CD1c-positive myeloid dendritic cell (primary cell): Measurements from ENCODE around the gene SMIM36.
"Not testable (repeated sequence)": the region's sequence is repeated elsewhere in the genome, so short reads cannot be mapped to it uniquely, and the experiment has no call there.

ENCODE experiments used
- DNase-seq: peaks from one replicate; pipeline ENCODE4 v3.0.0-alpha.2; 2016; ENCODE audit errors: extremely low spot score

SMIM36 gene

DNA sequence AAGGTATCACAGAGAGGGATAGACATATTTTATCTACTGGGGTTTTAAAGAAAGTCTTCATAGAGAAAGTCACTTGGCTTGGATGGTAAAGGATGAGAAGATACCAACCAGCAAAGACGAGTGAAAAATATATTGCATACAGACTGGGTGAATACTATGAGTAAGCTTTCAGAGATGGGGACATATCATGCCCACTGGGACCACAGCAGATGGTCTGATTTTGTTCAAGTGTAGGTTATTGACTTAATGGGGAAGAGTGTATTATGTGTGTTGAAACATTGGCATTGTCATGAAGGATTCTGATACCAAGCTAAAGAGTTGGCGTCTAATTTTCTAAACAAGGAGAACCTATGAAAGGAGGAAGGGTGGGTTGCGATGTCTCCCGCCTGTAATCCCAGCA is 75.8 kb downstream of the SMIM36 start:
- DNase-seq, result no peak

DNA sequence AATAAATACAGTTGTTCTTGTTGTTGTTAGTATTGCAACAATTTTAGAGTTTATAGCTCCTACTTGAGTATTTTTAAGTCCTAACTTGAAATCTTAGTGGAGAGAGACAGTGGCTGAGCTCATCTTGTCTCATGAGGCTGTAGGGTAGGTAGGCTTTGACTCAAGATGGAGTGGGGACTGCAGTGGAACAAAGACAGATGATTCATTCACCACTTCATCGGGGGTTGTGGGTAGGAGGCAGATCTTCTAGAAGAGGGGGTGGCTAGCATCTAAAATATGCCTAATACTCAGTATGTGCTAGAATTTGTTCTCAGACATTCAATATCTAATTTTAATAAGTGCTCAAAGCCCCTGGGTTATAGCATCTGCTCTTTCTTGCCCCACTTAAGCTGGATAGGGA is 76.5 kb downstream of the SMIM36 start:
- DNase-seq, result no peak

DNA sequence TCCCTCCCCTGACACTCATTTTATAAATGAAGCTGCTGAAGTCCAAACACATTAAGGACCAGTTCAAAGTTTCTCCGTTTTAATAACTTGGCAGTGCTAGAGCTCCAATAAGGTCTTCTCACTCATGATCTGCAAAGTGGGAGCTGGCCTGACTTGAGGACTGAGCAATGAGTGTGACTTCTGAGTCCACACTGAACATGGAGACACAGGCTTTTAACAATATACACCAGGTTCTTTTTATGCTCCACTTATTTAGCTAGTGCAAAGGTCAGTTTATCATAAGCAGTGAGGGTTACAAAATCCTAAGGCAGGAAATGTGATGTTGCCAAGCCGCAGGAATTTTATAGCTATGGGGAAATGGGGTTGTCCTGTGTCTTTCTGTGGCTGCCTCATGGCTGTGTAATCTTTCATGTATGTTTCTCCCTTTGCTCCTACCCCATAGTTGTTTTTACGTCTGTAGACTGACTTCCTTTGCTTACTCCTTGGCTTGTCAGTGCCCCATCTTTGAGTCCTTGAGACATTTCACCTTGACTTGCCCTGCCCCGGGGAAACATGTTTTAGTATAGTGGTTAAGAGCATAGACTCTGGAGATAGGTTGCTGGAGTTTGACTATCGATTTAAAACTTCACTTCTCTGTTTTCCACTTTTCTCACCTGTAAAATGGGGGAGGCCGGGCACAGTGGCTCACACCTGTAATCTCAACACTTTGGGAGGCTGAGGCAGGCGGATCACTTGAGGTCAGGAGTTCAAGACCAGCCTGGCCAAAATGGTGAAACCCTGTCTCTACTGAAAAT is 77.4 kb downstream of the SMIM36 start:
- no peak for DNase-seq

DNA sequence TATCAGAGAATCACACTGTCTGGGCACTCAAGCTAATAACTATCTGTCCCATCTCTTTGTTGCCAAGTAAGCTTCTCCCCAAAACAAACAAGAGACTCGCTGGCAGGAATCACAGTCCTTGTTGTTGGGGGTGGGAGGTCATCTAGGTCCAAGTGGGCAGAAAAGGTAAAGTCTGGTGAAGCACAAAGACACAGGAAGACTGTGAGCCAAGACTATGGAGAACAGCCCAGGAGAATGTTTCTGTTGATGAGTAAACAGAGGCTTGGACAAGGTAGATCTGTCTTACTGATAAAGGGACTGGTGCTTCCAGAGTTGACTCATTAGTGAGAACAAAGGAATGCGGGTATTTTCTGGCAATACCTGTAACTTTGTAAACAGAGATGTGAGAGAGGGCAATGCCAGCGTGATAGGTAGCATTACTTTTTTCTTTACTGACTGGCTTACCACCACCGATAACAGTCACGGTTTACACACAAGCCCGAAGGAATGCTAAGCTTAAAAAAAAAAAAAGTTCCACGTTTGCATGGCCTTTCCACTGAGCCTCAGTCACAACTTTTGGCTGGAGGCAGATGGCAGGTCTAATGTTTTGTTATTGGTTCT is 78.1 kb downstream of the SMIM36 start:
- DNase-seq, result no peak

DNA sequence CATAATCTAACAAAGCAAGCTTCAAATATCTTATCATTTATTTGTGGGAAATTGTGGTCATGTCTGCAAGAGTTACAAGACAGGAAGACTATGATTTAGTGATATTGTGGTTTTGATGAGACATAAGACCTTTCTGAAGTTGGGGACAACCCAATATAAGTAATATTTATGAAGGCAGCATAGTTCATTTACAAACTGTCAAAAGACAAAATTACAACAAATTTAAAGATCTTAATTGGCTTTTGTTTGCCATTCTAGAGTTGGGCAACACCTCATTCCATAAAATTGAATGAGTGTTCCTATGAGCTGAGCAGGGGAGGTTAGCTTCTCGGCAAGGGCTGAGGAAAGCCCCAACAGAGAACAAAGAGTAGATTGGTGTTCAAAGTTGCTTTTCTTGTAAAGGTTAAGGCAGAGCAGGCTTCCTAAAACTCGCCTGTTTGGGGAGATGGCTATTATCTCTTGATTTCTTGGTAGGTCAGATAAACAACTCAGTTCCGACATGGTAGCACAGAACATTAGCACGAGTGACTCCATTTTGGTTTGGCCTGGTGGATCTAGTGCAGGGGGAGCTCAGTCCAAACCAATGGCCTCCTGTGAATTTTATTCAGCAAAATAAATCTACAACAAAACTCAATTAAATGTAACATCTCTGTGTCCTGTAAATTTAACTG is 78.8 kb downstream of the SMIM36 start:
- DNase-seq, result no peak

DNA sequence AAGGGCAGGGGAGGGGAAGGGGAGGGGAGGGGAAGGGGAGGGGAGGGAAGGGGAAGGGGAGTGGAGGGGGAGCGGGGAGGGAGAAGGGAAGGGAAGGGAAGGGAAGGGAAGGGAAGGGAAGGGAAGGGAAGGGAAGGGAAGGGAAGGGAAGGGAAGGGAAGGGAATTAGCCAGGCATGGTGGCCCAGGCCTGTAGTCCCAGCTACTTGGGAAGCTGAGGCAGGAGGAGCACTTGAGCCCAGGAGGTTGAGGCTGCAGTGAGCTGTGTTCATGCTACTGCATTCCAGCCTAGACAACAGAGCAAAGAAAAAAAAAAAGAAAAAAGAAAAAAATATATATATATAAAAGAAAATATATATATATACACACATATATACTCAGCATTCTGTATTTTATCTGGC is 79.3 kb downstream of the SMIM36 start:
- DNase-seq, result not testable (repeated sequence)

DNA sequence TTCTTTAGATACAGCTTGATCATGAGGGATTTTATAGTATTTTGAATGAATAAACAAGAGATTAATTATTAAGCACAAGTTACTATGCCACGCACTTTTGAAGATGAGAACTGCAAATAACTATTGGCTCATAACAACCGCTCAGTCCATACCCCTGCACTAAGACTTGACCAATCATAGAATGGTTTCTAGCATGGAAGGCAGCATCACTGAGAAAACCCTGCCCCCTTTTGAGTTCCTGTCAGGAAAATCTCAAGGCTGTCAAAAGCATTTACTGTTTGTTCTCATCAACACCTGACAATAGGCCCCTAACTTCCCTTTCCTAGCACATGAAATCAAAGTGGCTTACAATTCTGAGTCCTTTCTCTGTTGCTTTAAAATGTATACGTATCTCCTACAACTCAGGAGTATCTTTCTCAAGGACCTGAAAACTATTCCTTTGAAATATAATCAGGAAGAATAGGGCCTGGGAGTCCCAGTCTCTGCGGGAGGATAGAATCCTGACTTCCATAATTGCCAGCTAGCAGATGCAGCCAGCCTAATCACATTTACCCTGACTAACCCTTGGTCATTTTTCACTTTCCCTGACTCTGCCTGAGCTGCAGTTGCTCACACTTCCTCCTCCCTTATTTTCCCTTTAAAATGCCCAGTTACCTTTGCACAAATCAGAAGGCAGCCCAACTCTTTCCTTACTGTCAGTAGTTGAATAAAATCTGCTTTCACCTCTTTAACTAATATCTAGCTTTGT is 80.5 kb downstream of the SMIM36 start:
- no peak for DNase-seq

DNA sequence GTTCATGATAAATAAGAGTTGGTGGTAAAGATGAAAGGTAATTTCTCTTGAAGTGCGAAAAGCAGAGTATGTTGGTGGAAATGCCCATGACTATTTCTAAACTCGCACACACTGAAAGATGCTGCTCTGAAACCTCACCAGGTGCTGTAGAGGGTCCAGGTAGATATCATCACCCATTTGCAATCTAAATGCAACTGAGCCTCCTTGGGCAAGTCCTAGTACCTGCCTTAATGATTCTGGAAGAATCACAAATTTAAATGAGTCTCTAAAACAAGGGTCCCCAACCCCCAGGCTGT is 83.7 kb downstream of the SMIM36 start:
- DNase-seq, result no peak

DNA sequence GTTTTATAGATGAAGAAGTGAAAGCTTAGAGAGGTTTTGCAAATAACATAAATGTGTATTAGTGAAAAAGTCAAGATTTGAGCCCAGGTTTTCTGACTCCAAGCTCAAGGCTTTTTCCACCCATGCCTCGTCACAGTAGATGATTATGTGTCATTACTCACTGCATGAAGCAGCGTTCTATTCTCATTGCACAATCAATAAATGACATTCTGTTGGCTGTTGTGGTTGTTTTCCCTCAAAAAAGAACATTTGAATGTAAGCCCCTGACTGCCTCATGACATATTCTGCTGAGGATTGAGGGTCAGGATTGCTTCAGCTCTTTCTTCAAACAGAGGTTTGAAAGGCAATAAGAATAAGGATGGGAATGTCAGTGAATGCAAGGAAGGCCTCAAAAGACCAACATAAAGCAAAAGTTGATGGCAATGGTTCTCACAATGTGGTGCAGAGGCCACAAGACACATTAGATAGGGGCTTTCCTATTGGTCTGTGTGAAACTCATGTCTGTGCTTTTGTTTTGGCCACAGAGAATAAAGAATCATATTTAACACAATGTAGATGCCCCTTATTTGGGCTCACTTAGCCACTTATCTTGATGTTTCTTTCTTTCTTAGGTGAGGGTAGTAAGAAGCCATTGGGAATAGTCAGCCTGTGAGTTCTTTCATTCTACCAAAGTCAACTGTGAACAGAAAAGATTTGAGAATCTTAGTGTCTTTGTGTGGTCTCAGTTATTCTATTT is 84.2 kb downstream of the SMIM36 start:
- DNase-seq, result no peak

DNA sequence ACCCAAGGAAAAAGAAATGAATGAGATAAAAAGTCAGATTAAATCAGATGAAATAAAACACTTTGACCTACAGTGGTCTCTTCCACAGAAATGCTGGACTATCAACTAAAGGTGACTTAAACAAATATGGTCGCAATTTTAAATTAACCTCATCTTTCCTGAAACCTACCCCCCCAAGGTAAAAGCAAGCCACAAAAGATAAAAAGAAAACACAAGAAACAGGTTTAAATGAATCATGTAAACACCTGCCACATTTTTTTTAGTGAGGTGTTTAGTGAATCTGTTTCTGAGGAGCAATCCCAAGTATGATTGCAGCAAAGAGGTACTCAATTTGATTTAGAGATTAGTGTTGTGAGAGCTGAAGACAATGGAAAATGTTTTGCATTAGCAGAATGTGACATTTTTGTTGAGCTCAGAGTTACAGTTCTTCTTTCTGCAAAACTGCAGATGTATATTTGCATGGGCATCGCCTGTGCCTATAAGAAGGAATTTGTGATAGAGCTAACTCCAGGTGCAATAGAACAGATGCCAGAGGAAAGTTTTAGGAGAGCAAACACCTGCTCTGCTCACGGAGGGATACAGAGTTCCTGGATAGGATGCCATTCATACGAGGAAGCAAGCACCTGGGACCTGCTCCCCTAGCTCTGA is 86.2 kb downstream of the SMIM36 start:
- no peak for DNase-seq

DNA sequence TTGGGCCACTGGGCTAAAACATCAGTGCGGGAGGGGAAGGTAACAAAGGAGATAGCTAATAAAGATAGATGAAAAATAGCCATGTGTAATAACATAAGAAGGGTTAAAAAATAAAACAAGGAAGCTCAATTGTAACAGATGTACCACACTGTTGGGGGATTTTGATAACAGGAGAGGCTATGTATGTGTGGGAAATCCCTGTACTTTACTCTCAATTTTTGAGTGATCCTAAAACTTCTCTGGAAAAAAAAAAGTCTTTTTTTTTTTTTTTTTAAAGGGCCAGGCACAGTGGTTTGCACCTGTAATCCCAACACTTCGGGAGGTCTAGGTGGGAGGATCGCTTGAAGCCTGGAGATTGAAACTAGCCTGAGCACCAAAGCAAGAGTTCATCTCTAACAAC is 87.7 kb downstream of the SMIM36 start:
- DNase-seq, result no peak

DNA sequence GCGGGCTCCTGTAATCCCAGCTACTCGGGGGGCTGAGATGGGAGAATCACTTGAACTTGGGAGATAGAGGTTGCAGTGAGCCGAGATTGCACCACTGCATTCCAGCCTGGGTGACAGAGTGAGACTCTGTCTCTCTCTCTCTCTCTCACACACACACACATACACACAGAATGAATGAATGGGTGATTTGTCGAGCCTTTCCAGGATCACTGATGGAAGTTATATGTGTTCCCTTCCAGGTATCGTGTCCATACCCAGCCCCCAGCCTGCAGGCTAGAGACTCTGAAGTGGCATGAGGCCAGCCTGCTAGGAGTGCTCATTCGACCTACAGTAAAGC is 88.5 kb downstream of the SMIM36 start:
- not testable (repeated sequence) for DNase-seq

DNA sequence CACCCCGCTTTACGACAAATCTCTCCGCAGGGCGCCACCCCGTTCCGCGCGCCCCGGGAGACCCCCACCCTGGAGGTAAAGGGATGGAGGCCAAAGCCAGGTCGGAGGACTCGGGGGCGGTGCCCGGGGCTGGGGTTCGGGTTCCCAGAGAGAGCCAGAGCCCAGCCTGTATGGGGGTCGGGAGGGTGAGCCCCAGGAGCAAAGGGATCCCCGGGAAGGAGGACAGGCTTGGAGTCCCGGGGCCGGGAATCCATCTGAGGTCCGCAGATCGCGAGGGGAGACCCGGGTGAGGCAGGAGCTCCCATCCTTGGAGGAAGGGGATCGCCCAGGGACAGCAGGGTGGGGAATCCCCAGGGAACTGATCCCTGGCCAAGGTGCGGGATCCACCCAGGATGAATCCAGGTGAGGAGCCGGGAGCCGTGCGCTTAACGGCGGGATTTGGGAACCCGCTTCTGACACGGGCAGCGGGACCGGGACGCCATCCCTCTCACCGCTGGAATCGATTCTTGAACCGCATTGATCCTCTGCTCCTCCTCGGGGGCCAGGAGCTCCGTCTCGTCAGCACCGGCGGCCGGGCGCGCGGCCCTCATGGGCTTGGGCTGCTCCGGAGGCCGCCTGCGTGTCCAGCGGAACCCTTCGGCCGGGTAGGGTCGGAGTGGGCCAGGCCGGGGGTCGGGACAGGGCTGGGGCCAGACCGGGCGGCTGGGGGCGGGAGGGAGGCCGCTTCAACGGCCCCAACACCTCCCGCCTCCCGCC is 89.9 kb downstream of the SMIM36 start, which contains the start of gene MMD:
MMD (minus strand) TSS at position 657 of the 756 bp plus-strand sequence; CDS start at position 517, 140 bp downstream.
- DNase-seq, result no peak

DNA sequence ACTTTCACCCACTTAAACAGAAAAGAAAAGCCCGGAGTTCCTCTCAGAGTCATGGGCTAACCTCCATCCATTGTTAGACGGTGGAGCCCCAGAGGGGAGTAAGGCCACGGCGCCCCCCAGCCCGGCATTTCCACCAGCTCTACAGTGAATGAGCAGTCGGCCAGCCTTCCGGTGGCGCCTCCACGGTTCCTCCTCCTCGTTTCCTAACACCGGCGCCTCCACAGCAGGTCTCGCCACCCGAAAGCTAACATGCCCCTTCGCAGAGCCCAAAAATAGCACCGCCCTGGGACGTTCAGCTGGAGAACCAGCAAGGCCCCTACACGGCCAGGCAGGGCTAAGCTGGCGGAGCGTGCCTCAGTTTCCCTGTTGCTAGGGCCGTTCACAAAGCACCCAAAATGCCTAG is 90.5 kb downstream of the SMIM36 start:
- peak; percentile 53 for DNase-seq

DNA sequence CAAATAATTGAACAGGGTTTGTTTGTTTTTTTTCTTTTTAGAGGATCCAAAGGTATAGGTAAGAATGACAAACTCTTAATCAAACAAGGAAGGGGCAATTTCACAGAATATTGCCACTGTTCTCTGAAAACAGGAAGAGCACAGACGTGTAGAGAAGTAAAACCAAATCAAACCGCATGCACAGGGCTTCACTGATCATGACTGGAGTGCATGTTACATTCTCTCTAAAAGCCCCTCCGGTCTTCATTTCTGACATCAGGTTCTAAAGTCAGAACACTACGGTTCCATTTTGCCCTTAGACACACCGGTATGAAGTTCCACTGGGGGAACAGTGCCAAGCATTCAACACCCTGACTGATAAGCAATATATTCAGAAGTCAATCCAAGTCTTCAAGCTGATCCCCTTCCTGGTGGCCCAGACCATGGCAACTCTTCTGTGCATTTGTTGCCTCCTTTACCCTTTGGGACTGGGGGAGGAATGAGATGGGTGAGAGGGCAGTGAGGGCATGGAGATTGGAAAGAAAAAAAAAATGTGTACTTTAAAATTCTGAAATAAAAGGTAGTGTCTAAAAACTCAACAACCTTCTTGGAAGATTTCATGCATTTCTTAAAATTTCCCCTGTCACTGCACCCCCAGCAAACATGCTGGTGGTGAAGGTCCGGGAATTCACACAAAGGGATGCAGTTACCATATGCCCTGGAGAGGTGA is 91.0 kb downstream of the SMIM36 start:
- DNase-seq, result peak; percentile 78

DNA sequence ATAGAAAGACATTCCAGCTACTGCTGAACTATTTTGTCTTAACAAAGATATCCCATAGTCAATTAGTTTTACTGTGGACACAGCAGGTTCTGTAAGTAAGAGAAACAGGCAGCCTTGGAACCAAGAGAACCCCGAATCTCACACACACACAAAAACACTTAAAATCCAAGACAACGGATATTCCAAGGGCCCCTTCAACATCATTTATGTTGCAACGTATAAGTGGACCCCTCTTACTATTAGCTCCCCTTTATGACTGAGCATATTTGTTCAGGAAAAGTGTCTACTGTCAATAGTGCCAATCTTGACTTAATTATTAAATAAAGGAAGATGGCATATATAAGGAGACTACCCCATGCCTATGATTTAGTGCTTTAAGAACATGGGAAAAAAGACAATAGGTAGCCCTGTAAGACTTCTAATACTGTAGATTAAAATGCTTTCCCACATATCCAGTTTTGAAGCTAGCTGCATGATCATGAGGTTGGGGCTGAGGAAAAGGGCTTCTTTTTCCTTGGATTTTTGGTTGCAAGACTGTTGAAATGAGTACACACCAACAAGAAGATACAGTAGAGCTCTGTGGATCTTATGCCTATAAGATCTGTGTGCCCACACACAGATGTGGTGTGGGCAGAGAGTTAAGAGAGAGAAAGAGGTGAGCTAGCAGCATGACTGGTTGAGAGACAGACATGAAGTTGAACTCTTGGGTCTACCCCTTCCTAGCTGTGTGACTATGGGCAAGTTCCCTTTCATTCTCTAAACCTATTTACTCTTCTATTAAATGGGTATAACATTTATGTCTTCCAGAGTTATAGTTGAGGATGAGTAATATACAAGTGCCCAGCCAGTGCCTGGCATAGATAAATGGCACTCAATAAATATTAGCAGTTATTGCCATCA is 92.6 kb downstream of the SMIM36 start:
- DNase-seq, result no peak

DNA sequence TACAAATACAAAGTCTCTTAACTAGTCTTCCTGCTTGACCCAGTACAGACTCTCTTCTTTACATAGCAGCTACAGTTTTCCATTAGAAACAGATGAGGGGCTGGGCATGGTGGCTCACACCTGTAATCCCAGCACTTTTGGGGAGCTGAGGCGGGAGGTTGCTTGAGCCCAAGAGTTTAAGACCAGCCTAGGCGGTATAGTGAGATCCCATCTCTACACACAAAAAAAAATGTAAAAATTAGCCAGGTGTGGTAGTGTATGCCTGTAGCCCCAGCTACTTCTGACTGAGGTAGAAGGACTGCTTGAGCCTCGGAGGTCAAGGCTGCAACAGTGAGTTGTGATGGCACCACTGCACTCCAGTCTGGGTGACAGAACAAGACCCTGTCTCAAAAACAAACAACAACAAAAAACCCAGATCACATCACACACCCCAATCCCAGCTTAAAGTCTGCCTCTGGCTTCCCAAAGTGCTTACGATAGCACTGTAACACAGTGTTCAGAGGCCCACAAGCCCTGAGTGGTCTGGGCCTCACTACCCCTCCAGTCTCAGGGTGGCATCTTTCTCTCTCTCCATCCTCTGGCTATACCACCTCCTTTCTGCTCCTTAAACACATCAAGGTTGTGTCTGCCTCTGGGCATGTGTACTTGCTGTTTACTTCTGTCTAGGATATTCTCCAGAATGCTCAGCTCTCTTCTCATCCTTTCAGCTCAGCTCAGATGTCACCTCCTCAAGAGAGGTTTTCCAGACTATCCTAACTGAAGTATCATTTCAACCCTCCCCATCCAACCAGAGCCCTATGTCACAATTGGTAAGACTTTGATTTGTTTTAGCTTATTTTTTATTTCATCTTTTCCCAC is 93.6 kb downstream of the SMIM36 start:
- DNase-seq, result no peak

DNA sequence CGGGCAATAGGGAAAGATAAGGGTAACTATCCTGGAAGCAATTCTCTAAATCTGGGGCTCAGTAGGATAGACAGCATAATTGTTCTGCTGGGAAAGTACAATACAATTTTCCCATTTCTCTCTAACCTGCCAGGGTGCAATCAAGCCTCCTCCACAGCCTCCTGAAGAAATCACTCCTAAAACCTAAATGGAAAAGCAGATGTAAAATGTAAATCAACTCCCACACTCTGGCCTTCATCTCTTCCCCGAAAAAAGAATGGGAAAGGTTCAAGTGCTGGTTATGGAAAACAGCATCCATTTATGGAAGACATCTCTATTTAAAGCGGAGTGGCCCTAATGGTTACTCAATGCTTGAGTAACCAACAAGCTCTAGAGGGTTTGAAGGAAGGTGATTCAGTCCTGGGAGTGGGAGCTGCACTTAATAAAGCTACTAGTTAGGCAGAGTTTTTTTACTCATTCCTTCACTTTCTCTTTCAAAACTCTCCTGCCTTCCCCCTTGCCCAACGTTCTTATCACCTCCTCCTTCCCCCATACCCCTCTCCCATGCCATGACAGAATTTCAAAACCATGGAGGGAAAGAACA is 94.7 kb downstream of the SMIM36 start:
- no peak for DNase-seq
